ENCODE results near the gene ZNF217. TPM values are rescaled to one million over a fixed set of nuclear protein-coding genes. Genes with fewer than 3 reads are reported as not detected.
"Not testable (repeated sequence)": the region's sequence is repeated elsewhere in the genome, so short reads cannot be mapped to it uniquely, and the experiment has no call there.

Gene ZNF217
- total RNA-seq, 2 donors from 2014 or later: 17.4 to 27.7 TPM

DNA sequence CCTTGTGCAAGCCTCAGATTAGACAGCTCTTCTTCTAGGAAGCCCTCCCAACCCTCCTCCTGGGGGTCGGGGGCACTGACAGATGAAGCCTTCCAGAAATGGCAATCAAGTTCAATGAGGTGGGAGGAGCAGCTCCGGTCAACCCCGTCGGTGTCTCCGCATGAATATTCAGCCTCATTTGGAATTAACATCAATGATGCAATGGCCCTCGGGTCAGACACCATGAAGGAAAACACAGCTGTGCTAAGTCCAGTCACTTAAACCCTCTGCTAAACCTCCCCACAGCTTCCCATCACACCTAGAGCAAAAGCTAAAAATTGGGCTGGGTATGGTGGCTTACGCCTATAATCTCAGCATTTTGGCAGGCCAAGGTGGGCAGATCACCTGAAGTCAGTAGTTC lies 36.5 kb downstream of the ZNF217 start:
- 72 to 85% methylated on average over 7 of the region's 7 CpGs for WGBS, 2 donors
- H3K4me1 ChIP-seq: no peaks in the 10 kb centered on the region
- intact Hi-C loops (cut with DNase I): no loop called here

GRCh38 chr20:53556267-53556897 lies 37.3 kb downstream of the ZNF217 start:
- Histone ChIP-seq H3K9me3 (no peaks in the 10 kb centered on the region), H3K36me3 (replicated peaks in 1 of 2; ENCODE audit: insufficient read depth in 1 of 2, low read depth in 2 of 2) (no peaks in the 10 kb centered on the region), H3K27me3 (no peaks in the 10 kb centered on the region), H3K4me1 (no peaks in the 10 kb centered on the region), H3K27ac (no peak overlapping the region), H3K4me3 (no peak overlapping the region)
- TF ChIP-seq CTCF (IDR thresholded peaks at IDR 0.05) (no peak), POLR2A (IDR thresholded peaks at IDR 0.05) (no peak)
- ATAC-seq (no peak), DNase-seq (no peak)
- 75 to 79% methylated on average over 11 of the region's 11 CpGs for WGBS, 2 donors
- intact Hi-C loops (cut with DNase I): no loop called here

More for the DNA sequence above, 36.5 kb downstream of the ZNF217 start:
- TF ChIP-seq POLR2A (IDR thresholded peaks at IDR 0.05) (no peak), CTCF (IDR thresholded peaks at IDR 0.05) (no peak)
- no peak overlapping the region for H3K27ac ChIP-seq
- no peaks in the 10 kb centered on the region for H3K27me3 ChIP-seq
- ATAC-seq (no peak), DNase-seq (no peak)
- H3K9me3 ChIP-seq: no peaks in the 10 kb centered on the region
- H3K4me3 ChIP-seq: no peak overlapping the region
- H3K36me3 ChIP-seq (replicated peaks in 1 of 2; ENCODE audit: insufficient read depth in 1 of 2, low read depth in 2 of 2): no peaks in the 10 kb centered on the region

DNA sequence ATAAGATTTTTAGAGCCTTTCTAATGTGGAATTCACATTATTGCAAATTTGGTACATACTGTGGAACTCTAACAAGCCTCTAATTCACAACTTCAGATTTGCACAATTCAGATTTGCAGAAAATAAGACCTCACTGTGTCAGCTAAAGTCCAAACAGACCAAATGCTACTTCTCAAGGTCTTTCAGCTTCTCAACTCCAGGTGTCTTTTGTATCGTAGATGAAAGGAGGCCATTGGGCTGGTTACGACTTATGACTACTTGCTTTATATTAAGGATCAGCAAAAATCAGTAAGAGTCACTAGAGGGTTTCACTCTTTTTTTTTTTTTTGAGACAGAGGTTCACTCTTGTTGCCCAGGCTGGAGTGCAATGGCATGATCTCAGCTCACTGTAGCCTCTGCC lies 37.8 kb downstream of the ZNF217 start:
- Histone ChIP-seq H3K9me3 (no peaks in the 10 kb centered on the region), H3K4me1 (no peaks in the 10 kb centered on the region), H3K36me3 (replicated peaks in 1 of 2; ENCODE audit: insufficient read depth in 1 of 2, low read depth in 2 of 2) (no peaks in the 10 kb centered on the region), H3K4me3 (no peak overlapping the region), H3K27me3 (no peaks in the 10 kb centered on the region), H3K27ac (no peak overlapping the region)
- ATAC-seq (no peak), DNase-seq (no peak)
- 74 to 76% methylated on average over 2 of the region's 2 CpGs for WGBS, 2 donors
- no peak for TF ChIP-seq CTCF (IDR thresholded peaks at IDR 0.05)
- intact Hi-C loops (cut with DNase I): no loop called here

DNA sequence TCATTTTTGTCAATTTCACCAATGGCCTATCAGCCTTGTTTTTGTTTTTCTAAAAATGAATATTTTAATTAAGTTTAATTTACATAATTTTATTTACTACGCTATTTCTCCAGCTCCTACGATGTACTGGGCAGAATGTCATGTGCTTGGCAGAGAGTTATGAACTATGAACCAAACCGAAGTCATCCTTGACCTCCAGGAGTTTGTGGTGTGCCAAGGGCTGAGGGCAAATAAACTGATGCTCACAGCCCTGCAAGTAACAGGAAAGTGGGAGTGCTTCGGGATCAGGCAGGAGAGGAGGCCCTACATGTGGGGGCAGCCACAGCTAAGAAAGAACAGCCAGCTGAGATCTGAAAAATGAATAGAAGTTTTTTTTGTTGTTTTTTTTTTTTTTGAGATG lies 38.6 kb downstream of the ZNF217 start:
- Histone ChIP-seq H3K4me3 (no peak overlapping the region), H3K27me3 (no peaks in the 10 kb centered on the region), H3K36me3 (replicated peaks in 1 of 2; ENCODE audit: insufficient read depth in 1 of 2, low read depth in 2 of 2) (no peaks in the 10 kb centered on the region), H3K4me1 (no peaks in the 10 kb centered on the region), H3K27ac (no peak overlapping the region), H3K9me3 (no peaks in the 10 kb centered on the region)
- WGBS, 2 donors: 64 to 78% methylated on average over 4 of the region's 4 CpGs
- intact Hi-C loops (cut with DNase I): no loop called here
- ATAC-seq (no peak), DNase-seq (no peak)
- TF ChIP-seq CTCF (IDR thresholded peaks at IDR 0.05): no peak
- TF ChIP-seq POLR2A (IDR thresholded peaks at IDR 0.05): no peak

GRCh38 chr20:53552572-53552893 lies 41.1 kb downstream of the ZNF217 start:
- DNase-seq; intact Hi-C loops (cut with DNase I); H3K9me3 ChIP-seq; H3K36me3 ChIP-seq (replicated peaks in 1 of 2; ENCODE audit: insufficient read depth in 1 of 2, low read depth in 2 of 2); H3K4me1 ChIP-seq; ATAC-seq; H3K27ac ChIP-seq; H3K27me3 ChIP-seq; H3K4me3 ChIP-seq: not testable (repeated sequence)
- WGBS, 2 donors: 96 to 97% methylated on average over 6 of the region's 6 CpGs

- H3K27ac ChIP-seq; DNase-seq; H3K4me3 ChIP-seq; H3K27me3 ChIP-seq; intact Hi-C loops (cut with DNase I); H3K36me3 ChIP-seq (replicated peaks in 1 of 2; ENCODE audit: insufficient read depth in 1 of 2, low read depth in 2 of 2); H3K9me3 ChIP-seq; ATAC-seq; H3K4me1 ChIP-seq: not testable (repeated sequence)
- 72 to 74% methylated on average over 12 of the region's 12 CpGs for WGBS, 2 donors
Observed at GRCh38 chr20:53551719-53552571, 41.7 kb downstream of the ZNF217 start.

All from body of pancreas (tissue), 4 donors.